ENCODE data around the gene IL1RL2.

The IL1RL2 gene

DNA sequence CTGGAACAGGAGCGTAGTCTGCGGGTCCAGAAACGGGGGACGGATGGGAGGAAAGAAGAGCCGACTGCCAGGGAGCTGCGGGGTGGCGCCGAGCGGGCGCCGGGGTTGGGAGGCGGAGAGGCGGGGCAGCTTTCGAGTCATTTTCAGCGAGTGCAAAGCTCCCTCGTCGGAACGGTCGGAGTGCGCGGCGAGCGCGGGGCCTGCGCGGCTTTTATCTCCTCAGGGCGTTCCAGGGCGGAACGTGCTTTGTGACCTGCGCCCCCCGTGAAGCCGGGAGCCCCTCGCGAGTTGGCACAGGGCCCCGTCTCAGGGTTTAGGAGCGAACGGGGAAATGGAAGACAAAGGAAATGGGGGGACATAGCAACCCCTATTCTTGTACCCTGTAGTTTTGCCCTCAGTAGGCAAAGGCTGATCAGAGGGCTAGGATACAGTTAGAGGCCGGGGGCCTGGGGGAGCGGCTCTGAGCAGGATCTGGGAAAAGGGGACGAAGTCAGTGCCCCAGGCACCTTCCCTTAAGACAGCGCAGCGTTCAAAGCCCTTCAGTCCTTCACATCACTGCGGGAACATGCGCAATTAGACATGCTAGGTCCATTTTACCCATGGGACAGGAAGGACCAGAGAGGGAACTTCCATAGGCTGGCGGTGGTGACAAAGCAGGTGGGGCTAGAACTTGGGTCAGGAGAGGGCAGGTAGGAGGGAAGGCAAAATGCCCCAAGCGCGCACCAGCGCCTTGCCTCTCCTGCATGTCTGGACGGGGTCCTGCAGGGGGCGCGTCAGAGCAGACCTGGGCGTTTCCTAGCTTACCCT, 64.4 kb downstream of the IL1RL2 start:
- no peaks in the 10 kb centered on the region for H3K79me2 ChIP-seq (ENCODE audit: low read length)
- H2AFZ ChIP-seq (ENCODE audit: low read length): peak overlapping the region; percentile 77
- H3K27ac ChIP-seq (ENCODE audit: low read length): no peak overlapping the region
- H3K9me3 ChIP-seq (replicated peaks; ENCODE audit: insufficient read depth, low read length): no peaks in the 10 kb centered on the region
- DNase-seq: peak; percentile 35
- peak overlapping the region; percentile 95 for H3K4me2 ChIP-seq (ENCODE audit: low read depth, low read length)
- H3K9me2 ChIP-seq (replicated peaks; ENCODE audit: insufficient read depth, low read length): no peaks in the 10 kb centered on the region
- 0 out of 2 replicates have a peak, but pooled peaks cover 3% of the 10 kb centered on the region for H3K4me1 ChIP-seq (ENCODE audit: low read length)
- H3K4me3 ChIP-seq (ENCODE audit: low read length): peak overlapping the region; percentile 54
- peak overlapping the region; percentile 28; the same call in 1 of the 2 replicates for H3K9ac ChIP-seq (ENCODE audit: low read length)
- no peaks in the 10 kb centered on the region for H3F3A ChIP-seq (ENCODE audit: insufficient read depth, low read length)
- no peaks in the 10 kb centered on the region for H3K27me3 ChIP-seq (replicated peaks; ENCODE audit: insufficient read depth, low read length)
- H4K20me1 ChIP-seq (ENCODE audit: insufficient read depth, low read length): no peaks in the 10 kb centered on the region
- no peaks in the 10 kb centered on the region for H3K36me3 ChIP-seq (replicated peaks; ENCODE audit: insufficient read depth, low read length)
- peak; percentile 52 for TF ChIP-seq CTCF (IDR thresholded peaks at IDR 0.05; ENCODE audit: low read length)
- no peak for TF ChIP-seq EZH2phosphoT487 (IDR thresholded peaks at IDR 0.05; ENCODE audit: low read length)

GRCh38 chr2:102251849-102252203, 65.0 kb downstream of the IL1RL2 start:
- H3K4me2 ChIP-seq (ENCODE audit: low read depth, low read length): no peak overlapping the region
- TF ChIP-seq CTCF (IDR thresholded peaks at IDR 0.05; ENCODE audit: low read length) (no peak), EZH2phosphoT487 (IDR thresholded peaks at IDR 0.05; ENCODE audit: low read length) (no peak), EZH2 (optimal IDR thresholded peaks at IDR 0.05; ENCODE audit: low read depth, low read length) (no peak)
- no peak for DNase-seq
- H2AFZ ChIP-seq (ENCODE audit: low read length): no peak overlapping the region
- no peak overlapping the region for H3K27ac ChIP-seq (ENCODE audit: low read length)
- H3K4me1 ChIP-seq (ENCODE audit: low read length): 0 out of 2 replicates have a peak, but pooled peaks cover 3% of the 10 kb centered on the region
- H3K9ac ChIP-seq (ENCODE audit: low read length): no peak overlapping the region
- H3K9me3 ChIP-seq (replicated peaks; ENCODE audit: insufficient read depth, low read length): no peaks in the 10 kb centered on the region
- H3F3A ChIP-seq (ENCODE audit: insufficient read depth, low read length): no peaks in the 10 kb centered on the region
- no peak overlapping the region for H3K4me3 ChIP-seq (ENCODE audit: low read length)
- H3K36me3 ChIP-seq (replicated peaks; ENCODE audit: insufficient read depth, low read length): no peaks in the 10 kb centered on the region
- no peaks in the 10 kb centered on the region for H3K79me2 ChIP-seq (ENCODE audit: low read length)
- H3K27me3 ChIP-seq (replicated peaks; ENCODE audit: insufficient read depth, low read length): no peaks in the 10 kb centered on the region
- H4K20me1 ChIP-seq (ENCODE audit: insufficient read depth, low read length): no peaks in the 10 kb centered on the region
- H3K9me2 ChIP-seq (replicated peaks; ENCODE audit: insufficient read depth, low read length): no peaks in the 10 kb centered on the region

GRCh38 chr2:102252236-102252635, 65.4 kb downstream of the IL1RL2 start:
- Histone ChIP-seq H3K79me2 (ENCODE audit: low read length) (no peaks in the 10 kb centered on the region), H3K4me3 (ENCODE audit: low read length) (no peak overlapping the region), H4K20me1 (ENCODE audit: insufficient read depth, low read length) (no peaks in the 10 kb centered on the region), H3F3A (ENCODE audit: insufficient read depth, low read length) (no peaks in the 10 kb centered on the region), H3K36me3 (replicated peaks; ENCODE audit: insufficient read depth, low read length) (no peaks in the 10 kb centered on the region), H3K9me3 (replicated peaks; ENCODE audit: insufficient read depth, low read length) (no peaks in the 10 kb centered on the region), H2AFZ (ENCODE audit: low read length) (no peak overlapping the region), H3K9ac (ENCODE audit: low read length) (no peak overlapping the region), H3K27me3 (replicated peaks; ENCODE audit: insufficient read depth, low read length) (no peaks in the 10 kb centered on the region), H3K9me2 (replicated peaks; ENCODE audit: insufficient read depth, low read length) (no peaks in the 10 kb centered on the region), H3K4me1 (ENCODE audit: low read length) (0 out of 2 replicates have a peak, but pooled peaks cover 3% of the 10 kb centered on the region), H3K4me2 (ENCODE audit: low read depth, low read length) (no peak overlapping the region), H3K27ac (ENCODE audit: low read length) (no peak overlapping the region)
- TF ChIP-seq EZH2 (optimal IDR thresholded peaks at IDR 0.05; ENCODE audit: low read depth, low read length) (no peak), CTCF (IDR thresholded peaks at IDR 0.05; ENCODE audit: low read length) (no peak), EZH2phosphoT487 (IDR thresholded peaks at IDR 0.05; ENCODE audit: low read length) (no peak)
- no peak for DNase-seq
